ENCODE data around the gene FBN2.

FBN2 gene

GRCh38 chr5:128538250-128539037 is 399 bp upstream of the FBN2 start:
- Mint-ChIP-seq H3K4me3 (no peak overlapping the region), H3K9me3 (peaks cover 17% of the 10 kb centered on the region), H3K27me3 (peaks cover 30% of the 10 kb centered on the region), H3K36me3 (peaks cover 2% of the 10 kb centered on the region), H3K4me1 (no peaks in the 10 kb centered on the region), H3K27ac (no peak overlapping the region)

- Mint-ChIP-seq H3K36me3 (peaks cover 2% of the 10 kb centered on the region), H3K4me3 (no peak overlapping the region), H3K27ac (no peak overlapping the region), H3K9me3 (peaks cover 17% of the 10 kb centered on the region), H3K4me1 (no peaks in the 10 kb centered on the region), H3K27me3 (peaks cover 30% of the 10 kb centered on the region)
Measured at GRCh38 chr5:128537221-128537999, 635 bp downstream of the FBN2 start.

GRCh38 chr5:128536254-128537220 is 1.5 kb downstream of the FBN2 start:
- Mint-ChIP-seq H3K4me3 (no peak overlapping the region), H3K4me1 (no peaks in the 10 kb centered on the region), H3K9me3 (peaks cover 16% of the 10 kb centered on the region), H3K27me3 (peaks cover 30% of the 10 kb centered on the region), H3K36me3 (peaks cover 2% of the 10 kb centered on the region), H3K27ac (no peak overlapping the region)

GRCh38 chr5:128535251-128535650 is 2.8 kb downstream of the FBN2 start:
- H3K4me3 Mint-ChIP-seq: no peak overlapping the region
- peaks cover 25% of the 10 kb centered on the region for H3K27me3 Mint-ChIP-seq
- H3K4me1 Mint-ChIP-seq: no peaks in the 10 kb centered on the region
- H3K27ac Mint-ChIP-seq: no peak overlapping the region
- H3K9me3 Mint-ChIP-seq: peaks cover 6% of the 10 kb centered on the region
- peaks cover 2% of the 10 kb centered on the region for H3K36me3 Mint-ChIP-seq

GRCh38 chr5:128534726-128535125 is 3.3 kb downstream of the FBN2 start:
- H3K36me3 Mint-ChIP-seq: peaks cover 2% of the 10 kb centered on the region
- peaks cover 5% of the 10 kb centered on the region for H3K9me3 Mint-ChIP-seq
- H3K27me3 Mint-ChIP-seq: peaks cover 23% of the 10 kb centered on the region
- H3K4me1 Mint-ChIP-seq: no peaks in the 10 kb centered on the region
- H3K4me3 Mint-ChIP-seq: no peak overlapping the region
- no peak overlapping the region for H3K27ac Mint-ChIP-seq

GRCh38 chr5:128532776-128533175 is 5.3 kb downstream of the FBN2 start:
- H3K27me3 Mint-ChIP-seq: peaks cover 18% of the 10 kb centered on the region
- H3K9me3 Mint-ChIP-seq: peaks cover 5% of the 10 kb centered on the region
- no peaks in the 10 kb centered on the region for H3K4me1 Mint-ChIP-seq
- no peak overlapping the region for H3K27ac Mint-ChIP-seq
- H3K4me3 Mint-ChIP-seq: no peak overlapping the region
- H3K36me3 Mint-ChIP-seq: peaks cover 2% of the 10 kb centered on the region

GRCh38 chr5:128532127-128532526 is 5.9 kb downstream of the FBN2 start:
- Mint-ChIP-seq H3K36me3 (peaks cover 2% of the 10 kb centered on the region), H3K27ac (no peak overlapping the region), H3K4me3 (no peak overlapping the region), H3K27me3 (peaks cover 18% of the 10 kb centered on the region), H3K9me3 (peaks cover 5% of the 10 kb centered on the region), H3K4me1 (no peaks in the 10 kb centered on the region)

GRCh38 chr5:128528637-128529255 is 9.3 kb downstream of the FBN2 start:
- no peak overlapping the region for H3K4me3 Mint-ChIP-seq
- no peaks in the 10 kb centered on the region for H3K9me3 Mint-ChIP-seq
- no peak overlapping the region for H3K27ac Mint-ChIP-seq
- H3K36me3 Mint-ChIP-seq: no peaks in the 10 kb centered on the region
- peaks cover 1% of the 10 kb centered on the region for H3K27me3 Mint-ChIP-seq
- H3K4me1 Mint-ChIP-seq: no peaks in the 10 kb centered on the region

- H3K4me3 Mint-ChIP-seq: no peak overlapping the region
- H3K27me3 Mint-ChIP-seq: peaks cover 1% of the 10 kb centered on the region
- H3K4me1 Mint-ChIP-seq: no peaks in the 10 kb centered on the region
- no peaks in the 10 kb centered on the region for H3K36me3 Mint-ChIP-seq
- H3K9me3 Mint-ChIP-seq: no peaks in the 10 kb centered on the region
- no peak overlapping the region for H3K27ac Mint-ChIP-seq
Measured at GRCh38 chr5:128528126-128528525, 9.9 kb downstream of the FBN2 start.

GRCh38 chr5:128527077-128527476 is 11.0 kb downstream of the FBN2 start:
- Mint-ChIP-seq H3K4me1 (no peaks in the 10 kb centered on the region), H3K4me3 (no peak overlapping the region), H3K9me3 (no peaks in the 10 kb centered on the region), H3K27me3 (peaks cover 1% of the 10 kb centered on the region), H3K36me3 (no peaks in the 10 kb centered on the region), H3K27ac (no peak overlapping the region)

GRCh38 chr5:128522336-128522735 is 15.7 kb downstream of the FBN2 start:
- no peaks in the 10 kb centered on the region for H3K27me3 Mint-ChIP-seq
- no peak overlapping the region for H3K4me3 Mint-ChIP-seq
- no peaks in the 10 kb centered on the region for H3K36me3 Mint-ChIP-seq
- H3K9me3 Mint-ChIP-seq: no peaks in the 10 kb centered on the region
- H3K4me1 Mint-ChIP-seq: no peaks in the 10 kb centered on the region
- no peak overlapping the region for H3K27ac Mint-ChIP-seq

GRCh38 chr5:128519827-128520226 is 18.2 kb downstream of the FBN2 start:
- Mint-ChIP-seq H3K27ac (no peak overlapping the region), H3K4me3 (no peak overlapping the region), H3K27me3 (no peaks in the 10 kb centered on the region), H3K36me3 (no peaks in the 10 kb centered on the region), H3K9me3 (no peaks in the 10 kb centered on the region), H3K4me1 (no peaks in the 10 kb centered on the region)

- H3K36me3 Mint-ChIP-seq: no peaks in the 10 kb centered on the region
- H3K27ac Mint-ChIP-seq: no peak overlapping the region
- H3K27me3 Mint-ChIP-seq: no peaks in the 10 kb centered on the region
- H3K9me3 Mint-ChIP-seq: no peaks in the 10 kb centered on the region
- no peak overlapping the region for H3K4me3 Mint-ChIP-seq
- no peaks in the 10 kb centered on the region for H3K4me1 Mint-ChIP-seq
Measured at GRCh38 chr5:128516978-128517377, 21.1 kb downstream of the FBN2 start.

- Mint-ChIP-seq H3K36me3 (no peaks in the 10 kb centered on the region), H3K4me3 (no peak overlapping the region), H3K27ac (no peak overlapping the region), H3K4me1 (no peaks in the 10 kb centered on the region), H3K27me3 (no peaks in the 10 kb centered on the region), H3K9me3 (no peaks in the 10 kb centered on the region)
Measured at GRCh38 chr5:128513806-128514205, 24.2 kb downstream of the FBN2 start.

GRCh38 chr5:128512894-128513293 is 25.2 kb downstream of the FBN2 start:
- H3K27me3 Mint-ChIP-seq: no peaks in the 10 kb centered on the region
- no peaks in the 10 kb centered on the region for H3K36me3 Mint-ChIP-seq
- H3K27ac Mint-ChIP-seq: no peak overlapping the region
- H3K9me3 Mint-ChIP-seq: no peaks in the 10 kb centered on the region
- no peaks in the 10 kb centered on the region for H3K4me1 Mint-ChIP-seq
- no peak overlapping the region for H3K4me3 Mint-ChIP-seq

All from activated naive CD4-positive, alpha-beta T cell treated with anti-CD3 and anti-CD28 coated beads, Interleukin-2, amount 50 U/mL, for 24 hours (primary cell).